ENCODE results near the gene RPS27L. TPM values are rescaled to one million over a fixed set of nuclear protein-coding genes. Genes with fewer than 3 reads are reported as not detected.

RPS27L gene
- polyA plus RNA-seq, 3 donors: 80.5 to 91.9 (median 82.9) TPM

GRCh38 chr15:63155486-63155885 is 1.8 kb downstream of the RPS27L start:
- DNase-seq: no peak

DNA sequence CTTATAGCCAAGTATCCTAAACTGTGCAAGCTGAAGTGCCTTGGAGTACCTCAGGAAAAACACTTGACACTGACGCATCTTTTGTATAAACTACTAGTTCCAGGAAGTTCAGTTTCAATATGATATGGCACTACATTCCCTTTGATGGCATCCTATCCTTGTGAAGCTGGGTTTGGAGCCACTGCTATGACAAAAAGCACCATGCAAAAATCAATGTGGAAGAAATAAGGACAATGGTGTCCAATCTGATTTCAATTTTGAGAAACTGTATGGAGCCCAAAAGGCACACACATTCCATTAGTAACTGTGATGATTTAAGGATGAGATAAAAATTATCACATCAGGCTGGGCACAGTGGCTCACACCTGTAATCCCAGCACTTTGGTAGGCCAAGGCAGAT is 5.6 kb downstream of the RPS27L start:
- DNase-seq: no peak

DNA sequence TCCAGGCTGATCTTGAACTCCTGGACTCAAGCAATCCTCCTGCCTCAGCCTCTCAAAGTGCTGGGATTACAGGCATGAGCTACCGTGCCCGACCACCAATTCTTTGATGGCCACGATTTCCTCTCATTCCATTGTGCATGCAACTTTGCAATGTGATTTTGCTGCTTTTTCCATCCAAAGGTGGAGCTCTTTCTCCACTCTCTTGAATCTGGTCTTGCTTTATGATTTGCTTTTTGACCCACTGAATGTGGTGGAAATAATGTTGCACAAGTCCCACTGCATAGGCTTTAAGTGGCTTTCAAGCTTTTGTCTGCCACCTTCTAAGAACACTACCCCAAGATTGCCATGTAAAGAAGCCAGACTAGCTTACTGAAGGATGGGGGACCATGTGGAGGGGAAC is 10.6 kb downstream of the RPS27L start:
- no peak for DNase-seq

- DNase-seq: no peak
These were observed 11.9 kb downstream of the RPS27L start for GRCh38 chr15:63145426-63145825.

GRCh38 chr15:63140936-63141335 is 16.3 kb downstream of the RPS27L start:
- DNase-seq: no peak

- DNase-seq: no peak
These were observed 20.5 kb downstream of the RPS27L start for GRCh38 chr15:63136742-63137141.

DNA sequence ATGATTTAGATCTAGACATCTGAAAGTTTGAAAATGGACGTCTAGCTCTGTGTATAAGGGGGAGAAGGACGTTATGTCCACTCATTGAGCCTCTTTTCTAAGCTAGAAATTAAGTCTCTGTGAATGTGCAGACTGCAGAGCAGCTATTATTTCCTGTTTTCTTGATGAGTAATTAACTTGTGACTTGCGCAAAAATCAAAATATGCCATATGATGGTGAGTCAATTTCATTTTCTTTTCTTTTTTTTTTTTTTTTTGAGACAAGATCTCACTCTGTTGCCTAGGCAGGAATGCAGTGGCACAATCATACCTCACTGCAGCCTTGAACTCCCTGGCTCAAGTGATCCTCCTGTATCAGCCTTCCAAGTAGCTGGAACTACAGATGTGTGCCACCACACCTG is 21.5 kb downstream of the RPS27L start:
- DNase-seq: no peak

GRCh38 chr15:63135281-63135680 is 22.0 kb downstream of the RPS27L start:
- DNase-seq: no peak

- DNase-seq: no peak
These were observed 22.9 kb downstream of the RPS27L start for GRCh38 chr15:63134245-63134985.

GRCh38 chr15:63133786-63134185 is 23.5 kb downstream of the RPS27L start:
- DNase-seq: no peak

- no peak for DNase-seq
These were observed 30.6 kb downstream of the RPS27L start for GRCh38 chr15:63126726-63127125.

- no peak for DNase-seq
These were observed 32.8 kb downstream of the RPS27L start for GRCh38 chr15:63124506-63124905.

GRCh38 chr15:63122002-63122875 is 35.0 kb downstream of the RPS27L start:
- DNase-seq: peak; percentile 73

DNA sequence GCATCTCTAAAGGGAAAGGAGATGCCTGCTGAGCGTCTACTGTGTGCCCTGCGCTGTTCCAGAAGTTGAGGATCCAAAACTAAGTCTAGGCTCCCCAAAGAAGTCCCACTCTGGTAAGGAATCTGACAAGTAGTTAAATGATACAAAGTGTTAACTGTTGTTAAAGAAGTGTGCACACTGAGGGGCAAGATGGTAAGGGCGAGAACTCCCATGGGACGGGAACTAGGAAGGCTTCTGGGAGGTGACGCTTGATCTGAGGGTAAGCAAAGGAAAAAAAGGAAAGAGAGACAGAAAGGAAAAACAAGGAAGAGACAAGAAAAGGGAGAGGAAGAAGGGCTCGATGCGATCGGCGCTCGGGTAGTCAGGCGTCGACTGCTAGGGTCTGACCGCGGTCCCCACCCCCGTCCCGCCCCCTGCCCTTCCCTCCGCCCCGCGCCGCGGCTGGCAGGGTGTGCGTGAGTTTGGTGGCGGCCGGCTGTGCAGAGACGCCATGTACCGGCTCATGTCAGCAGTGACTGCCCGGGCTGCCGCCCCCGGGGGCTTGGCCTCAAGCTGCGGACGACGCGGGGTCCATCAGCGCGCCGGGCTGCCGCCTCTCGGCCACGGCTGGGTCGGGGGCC is 35.8 kb downstream of the RPS27L start, which contains the start of gene LACTB:
TSS of gene LACTB (plus strand) at position 480 of the 620 bp plus-strand sequence. CDS start at position 491, 11 bp downstream.
- DNase-seq: peak; percentile 90

GRCh38 chr15:63118854-63119253 is 38.4 kb downstream of the RPS27L start:
- DNase-seq: no peak

DNA sequence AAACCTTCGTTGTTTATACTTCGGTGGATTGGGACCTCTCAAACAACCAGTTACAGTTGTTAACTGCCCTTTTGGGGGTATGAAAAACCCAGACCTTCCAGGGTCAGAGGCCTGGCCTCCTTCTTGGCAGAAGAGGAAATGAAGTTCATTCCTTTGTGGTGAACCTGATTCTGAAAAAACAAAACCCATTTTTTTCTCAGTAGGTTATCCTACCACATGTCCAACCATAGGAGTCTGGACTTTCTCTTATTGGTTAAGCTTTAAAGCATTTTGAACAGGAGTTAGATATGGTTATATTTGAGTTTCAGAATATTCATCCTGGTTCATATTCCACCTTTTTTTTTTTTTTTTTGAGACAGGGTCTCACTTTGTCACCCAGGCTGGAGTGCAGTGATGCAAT is 42.8 kb downstream of the RPS27L start:
- no peak for DNase-seq

DNA sequence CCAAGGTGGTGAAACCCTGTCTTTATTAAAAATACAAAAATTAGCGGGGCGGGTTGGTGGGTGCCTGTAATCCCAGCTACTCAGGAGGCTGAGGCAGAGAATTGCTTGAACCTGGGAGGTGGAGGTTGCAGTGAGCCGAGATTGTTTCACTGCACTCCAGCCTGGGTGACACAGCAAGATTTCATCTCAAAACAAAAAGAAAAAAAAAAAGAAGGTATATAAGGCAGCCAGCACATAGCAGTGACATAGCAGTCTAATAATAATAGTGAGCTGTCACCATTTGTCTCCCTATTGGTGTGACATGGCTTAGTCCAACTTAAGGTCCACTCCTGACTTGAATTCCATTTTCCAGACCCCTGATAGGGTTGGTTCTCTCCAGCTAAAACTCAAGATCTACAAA is 44.4 kb downstream of the RPS27L start:
- no peak for DNase-seq

DNA sequence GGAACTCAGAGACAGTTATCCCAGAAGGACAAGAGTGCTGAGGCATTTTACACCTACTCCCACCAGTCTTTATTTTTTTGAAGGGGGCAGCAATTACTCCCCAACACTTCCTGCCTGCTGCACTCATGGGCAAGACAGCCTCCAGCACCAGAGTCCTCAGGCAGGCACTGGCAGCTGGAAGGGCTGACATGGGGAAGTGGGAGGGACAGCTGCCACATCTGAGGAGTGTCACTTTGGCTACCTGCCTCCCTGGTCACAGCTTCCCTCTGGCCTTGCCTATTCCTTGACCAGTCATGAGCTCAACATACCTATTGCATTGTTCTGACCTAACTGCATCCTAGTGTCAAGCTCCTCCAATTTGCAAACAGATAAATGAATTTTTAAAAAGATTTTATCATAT is 45.8 kb downstream of the RPS27L start:
- no peak for DNase-seq

GRCh38 chr15:63110428-63111026 is 46.8 kb downstream of the RPS27L start:
- DNase-seq: no peak

DNA sequence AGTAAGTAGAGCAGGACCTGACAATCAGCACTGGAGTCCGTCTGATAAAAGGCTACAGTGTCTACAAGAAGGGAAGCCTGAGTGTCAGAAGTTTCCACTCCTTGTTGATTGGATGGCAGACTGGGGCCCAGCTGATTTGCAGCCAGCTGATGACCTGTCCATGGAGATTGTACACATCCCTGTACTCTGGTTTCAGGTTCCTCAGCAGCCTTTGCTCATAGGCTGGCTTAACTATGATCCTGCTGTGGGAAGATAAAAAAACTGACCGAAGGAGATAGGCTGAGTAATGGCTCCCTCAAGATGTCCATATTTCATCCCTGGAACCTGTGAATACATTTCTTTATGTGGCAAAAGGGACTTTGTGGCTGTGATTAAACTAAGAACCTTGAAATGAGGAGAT is 47.4 kb downstream of the RPS27L start:
- DNase-seq: no peak

- DNase-seq: no peak
These were observed 47.8 kb downstream of the RPS27L start for GRCh38 chr15:63109498-63109897.

- peak; percentile 72 for DNase-seq
These were observed 49.3 kb downstream of the RPS27L start for GRCh38 chr15:63107895-63108546.

All from renal pelvis (tissue), 4 donors.